ENCODE measurements around the gene AKIRIN1.
"Not testable (repeated sequence)": the region's sequence is repeated elsewhere in the genome, so short reads cannot be mapped to it uniquely, and the experiment has no call there.

The AKIRIN1 gene, protein sequence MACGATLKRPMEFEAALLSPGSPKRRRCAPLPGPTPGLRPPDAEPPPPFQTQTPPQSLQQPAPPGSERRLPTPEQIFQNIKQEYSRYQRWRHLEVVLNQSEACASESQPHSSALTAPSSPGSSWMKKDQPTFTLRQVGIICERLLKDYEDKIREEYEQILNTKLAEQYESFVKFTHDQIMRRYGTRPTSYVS

DNA sequence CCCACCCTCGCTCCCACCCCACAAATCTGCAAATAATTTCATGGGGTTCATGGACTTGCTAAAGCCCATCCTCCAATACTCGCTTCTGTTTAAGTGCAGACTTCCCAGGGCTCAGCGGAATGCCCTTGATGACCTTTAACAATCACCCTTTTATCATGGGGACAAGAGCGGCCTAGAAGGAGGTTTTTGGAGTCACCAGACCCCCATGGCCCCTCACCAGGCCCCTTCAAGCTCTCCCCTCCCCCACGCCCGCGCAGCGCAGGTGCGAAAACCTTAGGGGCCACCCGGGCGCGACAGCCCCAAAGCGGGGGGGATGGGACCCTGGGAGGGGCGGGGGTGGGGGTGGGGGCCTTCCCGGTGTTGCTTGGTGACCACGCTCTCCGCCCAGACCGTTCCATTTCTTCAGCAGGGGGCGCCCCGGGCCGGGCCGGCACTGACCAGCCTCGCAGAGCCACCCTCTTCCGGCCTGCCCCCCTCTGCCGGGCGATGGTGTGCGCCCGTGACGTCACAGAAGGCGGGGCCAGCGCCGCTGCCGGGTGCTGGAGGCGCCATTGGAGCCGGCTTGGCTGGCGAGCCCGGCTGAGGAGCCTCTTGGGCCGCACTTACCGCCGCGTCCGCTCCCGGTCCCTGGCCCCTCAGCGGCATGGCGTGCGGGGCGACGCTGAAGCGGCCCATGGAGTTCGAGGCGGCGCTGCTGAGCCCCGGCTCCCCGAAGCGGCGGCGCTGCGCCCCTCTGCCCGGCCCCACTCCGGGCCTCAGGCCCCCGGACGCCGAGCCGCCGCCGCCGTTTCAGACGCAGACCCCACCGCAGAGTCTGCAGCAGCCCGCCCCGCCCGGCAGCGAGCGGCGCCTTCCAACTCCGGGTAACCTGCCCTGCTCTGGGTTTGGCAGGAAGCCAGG is at the start of gene AKIRIN1:
TSS of gene AKIRIN1 (plus strand) at position 539 of the 900 bp plus-strand sequence. CDS start at position 644, 105 bp downstream.
- Mint-ChIP-seq H3K4me1 (ENCODE audit: low read depth) (peaks cover 57% of the 10 kb centered on the region), H3K4me3 (peak within 1 kb of the TSS; percentile 85), H3K27me3 (no peaks in the 10 kb centered on the region), H3K27ac (peak within 1 kb of the TSS; percentile 92), H3K36me3 (ENCODE audit: low read depth) (peaks cover 41% of the 10 kb centered on the region), H3K9me3 (no peaks in the 10 kb centered on the region)
- peak; percentile 99 for DNase-seq

DNA sequence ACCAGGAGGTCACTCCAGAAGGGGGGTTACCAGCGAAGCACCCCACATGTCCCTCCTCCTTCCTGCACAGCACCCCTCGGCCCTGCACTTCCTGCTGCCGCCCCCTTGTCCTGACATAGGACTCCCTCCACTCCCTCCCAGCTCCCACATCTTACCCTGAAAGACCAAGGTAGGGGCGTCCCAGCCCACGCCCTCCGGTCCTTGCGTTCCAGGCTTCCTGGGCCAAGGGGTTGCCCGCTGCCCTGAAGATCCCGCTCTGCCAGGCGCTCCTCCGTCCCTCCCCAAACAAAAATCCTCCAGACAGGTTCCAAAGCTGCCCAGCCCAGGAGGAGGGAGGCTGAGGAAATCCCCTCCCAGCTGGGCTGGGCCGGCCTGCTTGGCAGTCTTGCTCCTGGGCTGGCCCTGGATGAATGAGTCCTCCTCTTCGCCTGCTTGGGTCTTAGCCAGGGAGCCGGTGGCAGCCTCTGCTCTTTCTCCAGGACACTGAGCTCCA is 49.5 kb upstream of the AKIRIN1 start, which contains the start of gene RHBDL2:
TSS of gene RHBDL2 (minus strand) at position 304 of the 493 bp plus-strand sequence. CDS start 22,618 bp downstream, outside the sequence.
- DNase-seq = no peak
- Mint-ChIP-seq H3K27ac (no peak within 1 kb of the TSS), H3K27me3 (no peaks in the 10 kb centered on the region), H3K9me3 (no peaks in the 10 kb centered on the region), H3K4me3 (no peak within 1 kb of the TSS), H3K36me3 (ENCODE audit: low read depth) (no peaks in the 10 kb centered on the region), H3K4me1 (ENCODE audit: low read depth) (no peaks in the 10 kb centered on the region)

DNA sequence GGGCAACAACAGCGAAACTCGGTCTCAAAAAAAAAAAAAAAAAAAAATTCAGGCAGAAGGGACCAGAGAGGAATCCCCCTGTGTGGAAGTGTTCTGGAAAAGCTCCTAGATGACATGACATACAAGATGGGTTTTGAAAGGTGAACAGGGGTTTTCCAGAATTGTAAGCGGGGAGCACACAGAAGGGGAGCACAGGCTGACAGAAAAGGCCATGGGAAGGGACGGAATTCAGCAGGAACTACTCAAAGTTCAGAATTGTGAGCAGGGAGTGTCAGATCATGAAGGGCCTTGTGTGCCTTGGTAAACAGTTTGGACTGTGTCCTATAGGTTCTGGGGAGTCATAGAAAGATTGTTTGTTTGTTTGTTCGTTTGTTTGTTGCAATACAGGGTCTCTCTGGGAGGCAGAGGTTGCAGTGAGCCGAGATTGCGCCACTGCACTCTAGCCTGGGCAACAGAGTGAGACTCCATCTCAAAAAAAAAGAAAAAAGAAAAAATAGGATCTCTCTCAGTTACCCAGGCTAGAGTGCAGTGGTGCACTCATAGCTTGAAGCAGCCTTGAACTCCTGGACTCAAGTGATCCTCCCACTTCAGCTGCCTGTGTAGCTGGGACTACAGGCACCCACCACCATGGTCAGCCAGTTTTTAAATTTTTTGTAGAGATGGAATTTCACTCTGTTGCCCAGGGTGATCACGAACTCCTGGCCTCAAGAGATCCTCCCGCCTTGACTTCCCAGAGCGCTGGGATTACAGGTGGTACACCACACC is 48.2 kb upstream of the AKIRIN1 start:
- no peak overlapping the region for H3K27ac Mint-ChIP-seq
- no peaks in the 10 kb centered on the region for H3K27me3 Mint-ChIP-seq

DNA sequence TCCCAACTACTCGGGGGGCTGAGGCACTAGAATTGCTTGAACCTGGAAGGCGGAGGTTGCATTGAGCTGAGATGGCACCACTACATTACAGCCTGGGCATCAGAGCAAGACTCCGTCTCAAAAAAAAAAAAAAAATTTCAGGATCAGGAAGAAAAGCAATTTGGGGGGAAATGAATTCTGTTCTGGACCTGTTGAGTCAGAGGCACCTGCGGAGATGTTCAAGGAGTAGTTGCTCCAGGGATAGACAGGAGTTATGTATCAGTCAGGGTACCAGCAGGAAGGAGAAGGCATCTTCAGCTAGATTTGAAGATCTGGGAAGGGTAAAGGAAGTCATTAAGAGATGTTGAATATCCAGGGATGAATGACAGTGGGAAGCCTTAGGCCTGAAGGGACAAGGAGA is 46.5 kb upstream of the AKIRIN1 start:
- H3K27ac Mint-ChIP-seq = no peak overlapping the region
- H3K4me1 Mint-ChIP-seq (ENCODE audit: low read depth) = no peaks in the 10 kb centered on the region
- H3K9me3 Mint-ChIP-seq = no peaks in the 10 kb centered on the region
- H3K4me3 Mint-ChIP-seq = no peak overlapping the region
- no peaks in the 10 kb centered on the region for H3K27me3 Mint-ChIP-seq
- H3K36me3 Mint-ChIP-seq (ENCODE audit: low read depth) = no peaks in the 10 kb centered on the region
- no peak for DNase-seq

More for the DNA sequence above, 48.2 kb upstream of the AKIRIN1 start:
- H3K4me3 Mint-ChIP-seq = no peak overlapping the region
- no peaks in the 10 kb centered on the region for H3K9me3 Mint-ChIP-seq
- no peak for DNase-seq
- no peaks in the 10 kb centered on the region for H3K36me3 Mint-ChIP-seq (ENCODE audit: low read depth)
- no peaks in the 10 kb centered on the region for H3K4me1 Mint-ChIP-seq (ENCODE audit: low read depth)

DNA sequence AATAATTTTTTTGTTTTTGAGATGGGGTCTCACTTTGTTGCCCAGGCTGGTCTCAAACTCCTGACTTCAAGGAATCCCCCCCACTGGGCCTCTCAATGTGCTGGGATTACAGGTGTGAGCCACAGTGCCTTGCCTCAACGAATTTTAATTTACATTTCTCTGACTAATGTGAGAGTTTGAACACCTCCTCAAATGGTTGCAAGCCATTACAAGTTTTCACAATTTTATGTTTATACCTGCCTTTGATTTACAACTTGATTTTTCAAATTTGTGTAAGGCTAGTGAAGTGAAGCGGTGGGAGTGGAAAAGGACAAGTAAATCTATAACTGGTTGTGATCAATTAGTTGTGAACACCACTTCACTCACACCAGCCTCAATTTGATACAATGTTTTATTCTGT is 40.5 kb upstream of the AKIRIN1 start:
- Mint-ChIP-seq H3K27me3 (no peaks in the 10 kb centered on the region), H3K36me3 (ENCODE audit: low read depth) (no peaks in the 10 kb centered on the region), H3K4me1 (ENCODE audit: low read depth) (peaks cover 9% of the 10 kb centered on the region), H3K9me3 (no peaks in the 10 kb centered on the region), H3K4me3 (no peak overlapping the region), H3K27ac (no peak overlapping the region)
- DNase-seq = no peak

DNA sequence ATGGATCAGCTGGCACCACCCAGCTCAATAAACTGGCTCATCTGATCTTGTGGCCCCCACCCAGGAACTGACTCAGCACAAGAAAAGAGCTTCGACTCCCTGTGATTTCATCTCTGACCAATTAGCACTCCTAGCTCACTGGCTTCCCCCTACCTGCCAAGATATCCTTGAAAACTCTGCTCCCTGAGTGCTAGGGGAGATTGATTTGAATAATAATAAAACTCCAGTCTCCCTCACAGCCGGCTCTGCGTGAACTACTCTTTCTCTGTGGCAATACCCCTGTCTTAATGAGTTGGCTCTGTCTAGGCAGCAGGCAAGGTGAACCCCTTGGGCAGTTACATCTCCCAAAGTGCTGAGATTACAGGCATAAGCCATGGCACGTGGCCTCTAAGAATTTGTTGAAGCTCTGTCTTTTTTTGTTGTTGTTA is 37.6 kb upstream of the AKIRIN1 start:
- H3K36me3 Mint-ChIP-seq (ENCODE audit: low read depth) = no peaks in the 10 kb centered on the region
- H3K4me3 Mint-ChIP-seq = no peak overlapping the region
- H3K9me3 Mint-ChIP-seq = no peaks in the 10 kb centered on the region
- peak overlapping the region; percentile 13 for H3K27ac Mint-ChIP-seq
- DNase-seq = no peak
- peaks cover 9% of the 10 kb centered on the region for H3K4me1 Mint-ChIP-seq (ENCODE audit: low read depth)
- no peaks in the 10 kb centered on the region for H3K27me3 Mint-ChIP-seq

DNA sequence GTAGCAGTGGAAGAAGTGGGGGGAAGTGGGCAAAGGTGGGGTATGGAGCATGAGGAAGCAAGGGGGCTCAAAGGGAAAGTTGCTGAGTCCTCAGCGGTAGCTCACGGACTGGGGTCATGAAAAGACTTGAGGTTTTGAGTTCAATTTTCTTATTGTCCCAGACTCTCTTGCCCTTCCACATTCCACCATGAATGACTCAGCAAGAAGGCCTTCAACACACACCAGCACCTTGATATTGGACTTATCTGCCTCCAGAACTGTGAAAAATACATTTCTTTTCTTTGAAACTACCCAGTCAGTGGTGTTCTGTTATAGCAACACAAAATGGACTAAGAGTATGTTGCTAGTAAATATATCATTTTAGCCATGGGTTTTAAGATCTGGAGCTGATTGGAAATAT is 32.1 kb upstream of the AKIRIN1 start:
- no peak overlapping the region for H3K27ac Mint-ChIP-seq
- DNase-seq = no peak
- H3K4me1 Mint-ChIP-seq (ENCODE audit: low read depth) = peaks cover 6% of the 10 kb centered on the region
- H3K4me3 Mint-ChIP-seq = no peak overlapping the region
- no peaks in the 10 kb centered on the region for H3K9me3 Mint-ChIP-seq
- H3K27me3 Mint-ChIP-seq = no peaks in the 10 kb centered on the region
- no peaks in the 10 kb centered on the region for H3K36me3 Mint-ChIP-seq (ENCODE audit: low read depth)

DNA sequence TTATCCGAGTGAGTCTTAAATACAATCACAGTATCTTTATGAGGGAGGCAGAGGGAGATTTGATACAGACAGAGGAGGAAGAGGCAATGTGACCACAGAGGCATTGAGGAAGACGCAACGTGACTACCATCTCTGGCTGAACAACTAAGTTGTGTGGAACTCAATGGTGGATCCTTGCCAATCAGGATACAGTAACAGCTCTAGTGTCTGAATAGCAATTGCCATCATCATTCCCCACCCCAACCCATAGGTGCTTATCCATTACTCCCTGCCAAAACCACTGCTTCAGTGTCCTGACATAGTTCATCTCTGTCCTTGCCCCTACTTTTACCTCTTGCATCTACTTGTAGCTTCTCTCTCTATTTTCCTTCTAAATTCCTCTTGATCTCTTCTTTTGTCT is 29.0 kb upstream of the AKIRIN1 start:
- Mint-ChIP-seq H3K9me3 (no peaks in the 10 kb centered on the region), H3K36me3 (ENCODE audit: low read depth) (no peaks in the 10 kb centered on the region), H3K4me1 (ENCODE audit: low read depth) (peaks cover 9% of the 10 kb centered on the region), H3K27me3 (no peaks in the 10 kb centered on the region), H3K4me3 (no peak overlapping the region), H3K27ac (no peak overlapping the region)
- DNase-seq = no peak

DNA sequence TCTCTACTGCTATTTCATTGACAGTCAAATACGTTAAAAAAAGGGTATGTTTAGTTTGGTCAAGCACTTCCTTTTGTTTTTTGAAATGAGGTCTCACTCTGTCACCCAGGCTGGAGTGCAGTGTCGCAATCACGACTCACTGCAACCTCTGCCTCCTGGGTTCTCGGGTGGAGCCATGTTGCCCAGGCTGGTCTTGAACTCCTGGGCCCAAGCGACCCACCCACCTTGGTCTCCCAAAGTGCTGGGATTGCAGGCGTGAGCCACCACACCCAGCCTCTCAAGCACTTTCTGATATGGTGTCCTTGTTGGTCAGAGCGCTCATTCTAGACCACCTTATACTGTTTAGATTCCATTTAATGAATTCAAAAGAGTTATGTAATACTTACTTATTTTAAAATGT is 28.5 kb upstream of the AKIRIN1 start:
- Mint-ChIP-seq H3K4me3 (no peak overlapping the region), H3K9me3 (no peaks in the 10 kb centered on the region), H3K4me1 (ENCODE audit: low read depth) (peaks cover 9% of the 10 kb centered on the region), H3K27me3 (no peaks in the 10 kb centered on the region), H3K36me3 (ENCODE audit: low read depth) (no peaks in the 10 kb centered on the region), H3K27ac (no peak overlapping the region)
- DNase-seq = no peak

DNA sequence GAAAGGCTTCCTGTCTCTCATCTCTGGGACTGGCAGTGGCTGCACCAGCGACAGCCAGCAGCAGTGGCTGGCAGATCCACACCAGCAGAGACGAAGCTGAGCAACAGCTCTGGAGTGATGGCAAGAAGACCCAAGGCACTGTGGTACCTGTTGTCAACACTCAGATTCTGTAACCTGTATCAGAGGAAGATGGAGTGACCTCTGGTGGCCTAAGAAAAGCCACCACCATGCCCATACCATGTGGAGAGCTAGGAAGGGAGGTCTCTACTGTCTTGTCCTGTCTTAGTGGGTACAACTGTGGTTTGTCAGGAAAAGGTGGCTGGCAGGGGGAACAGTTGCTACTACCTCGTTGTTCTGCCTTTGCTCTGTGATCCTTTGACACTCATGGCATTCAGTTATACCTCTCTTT is 26.9 kb upstream of the AKIRIN1 start:
- Mint-ChIP-seq H3K27me3 (no peaks in the 10 kb centered on the region), H3K36me3 (ENCODE audit: low read depth) (no peaks in the 10 kb centered on the region), H3K27ac (no peak overlapping the region), H3K4me3 (no peak overlapping the region), H3K9me3 (no peaks in the 10 kb centered on the region), H3K4me1 (ENCODE audit: low read depth) (peaks cover 9% of the 10 kb centered on the region)
- no peak for DNase-seq

DNA sequence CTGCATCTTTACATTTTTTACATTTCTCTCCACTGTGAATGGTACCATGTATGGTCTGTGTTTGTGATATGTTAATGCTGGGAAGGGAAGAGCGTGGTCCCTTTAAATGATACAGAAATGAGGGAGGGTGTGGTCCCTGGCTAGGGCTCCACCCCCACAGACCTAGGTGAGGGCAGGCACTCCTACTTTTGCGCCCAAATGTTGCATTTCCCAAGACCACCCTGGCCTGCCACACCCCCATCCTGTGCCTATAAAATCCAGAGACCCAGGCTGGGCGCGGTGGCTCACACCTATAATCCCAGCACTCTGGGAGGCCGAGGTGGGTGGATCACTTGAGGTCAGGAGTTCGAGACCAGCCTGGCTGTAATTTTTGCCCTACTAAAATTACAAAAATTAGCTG is 17.9 kb upstream of the AKIRIN1 start:
- DNase-seq; H3K9me3 Mint-ChIP-seq; H3K4me3 Mint-ChIP-seq; H3K27me3 Mint-ChIP-seq; H3K27ac Mint-ChIP-seq; H3K36me3 Mint-ChIP-seq (ENCODE audit: low read depth): not testable (repeated sequence)
- H3K4me1 Mint-ChIP-seq (ENCODE audit: low read depth) = peaks cover 12% of the 10 kb centered on the region

DNA sequence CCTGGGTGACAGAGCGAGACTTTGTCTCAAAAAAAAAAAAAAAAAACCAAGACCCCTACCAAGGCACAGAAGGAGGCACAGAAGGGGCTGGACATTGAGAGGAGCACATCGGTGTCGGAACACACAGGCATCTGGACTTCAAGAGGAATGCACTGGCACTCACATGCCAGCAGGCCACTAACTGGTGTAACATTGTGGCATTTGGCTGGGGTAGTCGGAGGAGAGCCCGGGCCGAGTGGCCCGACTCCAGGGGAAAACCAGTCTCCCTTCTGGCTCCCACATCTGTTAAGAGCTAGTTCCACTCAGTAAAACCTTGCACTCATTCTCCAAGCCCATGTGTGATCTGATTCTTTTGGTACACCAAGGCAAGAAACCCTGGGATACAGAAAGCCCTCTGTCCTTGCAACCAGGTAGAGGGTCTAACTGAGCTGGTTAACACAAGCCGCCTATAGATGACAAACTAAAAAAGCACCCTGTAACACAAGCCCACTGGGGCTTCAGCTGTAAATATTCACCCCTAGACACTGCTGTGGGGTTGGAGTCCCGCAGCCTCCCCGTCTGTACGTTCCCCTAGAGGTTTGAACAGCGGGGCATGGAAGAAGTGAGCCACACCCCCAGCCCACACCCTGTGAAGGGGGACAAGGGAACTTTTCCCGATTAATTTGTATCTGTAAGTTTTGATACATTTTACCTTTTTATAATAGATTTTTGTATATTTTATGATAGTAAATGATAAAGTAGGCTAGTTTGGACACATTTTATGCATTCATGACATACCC is 17.2 kb upstream of the AKIRIN1 start:
- Mint-ChIP-seq H3K4me1 (ENCODE audit: low read depth) (peaks cover 15% of the 10 kb centered on the region), H3K36me3 (ENCODE audit: low read depth) (peaks cover 5% of the 10 kb centered on the region), H3K4me3 (no peak overlapping the region), H3K27ac (no peak overlapping the region), H3K9me3 (peaks cover 3% of the 10 kb centered on the region), H3K27me3 (no peaks in the 10 kb centered on the region)
- no peak for DNase-seq

DNA sequence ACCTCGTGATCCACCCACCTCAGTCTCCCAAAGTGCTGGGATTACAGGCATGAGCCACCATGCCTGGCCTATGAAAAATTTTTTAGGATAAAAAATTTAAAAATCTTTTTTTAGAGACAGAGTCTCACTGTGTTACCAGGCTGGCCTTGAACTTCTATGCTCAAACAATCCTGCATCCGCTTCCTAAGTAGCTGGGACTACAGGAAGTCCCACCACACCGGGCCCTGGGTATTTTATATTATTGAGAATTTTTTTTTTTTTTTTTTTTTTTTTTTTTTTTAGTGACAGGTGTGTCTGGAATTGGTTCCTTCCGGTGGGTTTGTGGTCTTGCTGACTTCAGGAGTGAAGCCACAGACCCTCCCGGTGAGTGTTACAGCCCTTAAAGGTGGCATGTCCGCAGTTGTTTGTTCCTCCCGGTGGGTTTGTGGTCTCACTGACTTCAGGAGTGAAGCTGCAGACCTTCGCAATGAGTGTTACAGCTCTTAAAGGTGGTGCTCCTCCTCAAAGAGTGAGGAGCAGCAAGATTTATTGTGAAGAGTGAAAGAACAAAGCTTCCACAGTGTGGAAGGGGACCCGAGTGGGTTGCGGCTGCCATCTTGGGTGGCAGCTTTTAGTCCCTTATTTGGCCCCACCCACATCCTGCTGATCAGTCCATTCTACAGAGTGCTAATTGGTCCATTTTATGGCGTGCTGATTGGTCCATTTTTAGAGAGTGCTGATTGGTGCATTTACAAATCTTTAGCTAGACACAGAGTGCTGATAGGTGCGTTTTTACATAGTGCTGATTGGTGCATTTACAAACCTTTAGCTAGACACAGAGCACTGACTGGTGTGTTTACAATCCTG is 13.5 kb upstream of the AKIRIN1 start:
- H3K9me3 Mint-ChIP-seq; H3K36me3 Mint-ChIP-seq (ENCODE audit: low read depth); H3K27me3 Mint-ChIP-seq: not testable (repeated sequence)
- Mint-ChIP-seq H3K27ac (peak overlapping the region; percentile 87), H3K4me3 (peak overlapping the region; percentile 60), H3K4me1 (ENCODE audit: low read depth) (peaks cover 15% of the 10 kb centered on the region)
- peak; percentile 56 for DNase-seq

Measured in activated T-cell treated with anti-CD3 and anti-CD28 coated beads, Interleukin-2, amount 50 U/mL, for 24 hours (primary cell).